ENCODE measurements around the gene DEDD2. TPM values are rescaled to one million over a fixed set of nuclear protein-coding genes. Genes with fewer than 3 reads are reported as not detected.

Gene DEDD2
- total and polyA plus RNA-seq, 10 of the 15 experiments (the other 5 are each of a cell fraction or from before 2014, with no cell fraction given) = 2.5 to 24.7 (median 17.6) TPM

- TF ChIP-seq ZNF687 (IDR thresholded peaks at IDR 0.05) (no peak), ZSCAN29 (IDR thresholded peaks at IDR 0.05) (no peak), SMC3 (IDR thresholded peaks at IDR 0.05; ENCODE audit: borderline replicate concordance, low read length) (no peak), EZH2 (IDR thresholded peaks at IDR 0.05; ENCODE audit: borderline replicate concordance, control insufficient read depth, low read depth, low read length) (no peak), NR2F1 (conservative IDR thresholded peaks at IDR 0.05) (no peak), SREBF1 (IDR thresholded peaks at IDR 0.05; ENCODE audit: low read length) (no peak), ZNF274 (IDR thresholded peaks at IDR 0.05; ENCODE audit: insufficient read depth, insufficient read length) (no peak), PAX5 (IDR thresholded peaks at IDR 0.05; ENCODE audit: borderline replicate concordance, low read depth, low read length) (no peak), SMARCA5 (IDR thresholded peaks at IDR 0.05) (no peak)
Measured at GRCh38 chr19:42150364-42150763, 67.1 kb downstream of the DEDD2 start (continued).

- H3K36me3 ChIP-seq (ENCODE audit: control insufficient read depth in 2 of 2, insufficient read depth in 2 of 2, low read length in 1 of 2) = no peaks in the 10 kb centered on the region
- H3K4me3 ChIP-seq = no peak overlapping the region
- no peak for DNase-seq (ENCODE audit: low read depth, low spot score)
- H2AFZ ChIP-seq (ENCODE audit: control insufficient read depth, low read depth, low read length) = no peak overlapping the region
- no peaks in the 10 kb centered on the region for H3K79me2 ChIP-seq (ENCODE audit: control insufficient read depth, insufficient read depth, low read length)
- peaks cover 0 to 2% of the 10 kb centered on the region in 2 experiments; a peak in 3 of 4 replicates for H3K27me3 ChIP-seq (replicated peaks in 1 of 2; ENCODE audit: control insufficient read depth in 2 of 2, insufficient read depth in 2 of 2, low read length in 1 of 2)
- intact Hi-C loops (cut with micrococcal nuclease; ENCODE audit: unreplicated experiment) = loop anchor here (2.0 kb wide), 1 partner anchor 23 kb away; no protein-coding TSS in a partner anchor
- no peak overlapping the region for H3K9ac ChIP-seq (ENCODE audit: control insufficient read depth, insufficient read depth, low read length)
- SMC1A ChIA-PET (ENCODE audit: uncharacterized antibody, unreplicated experiment) = no interaction called here
- BruUV-seq (replicated peaks) = no TSS peak
- peak; percentile 48 for ATAC-seq
- H3K4me1 ChIP-seq (ENCODE audit: control insufficient read depth, insufficient read depth, low read length) = peaks cover 4% of the 10 kb centered on the region
- H4K20me1 ChIP-seq (ENCODE audit: control insufficient read depth, insufficient read depth) = no peaks in the 10 kb centered on the region; the same call in 1 of the 2 replicates
- H3K27ac ChIP-seq (ENCODE audit: control insufficient read depth, insufficient read depth) = no peak overlapping the region
- in situ Hi-C loops (cut with MboI) = no loop called here
- POLR2A ChIA-PET = no interaction called here
- CTCF ChIA-PET = no interaction called here
- no peak overlapping the region for H3K4me2 ChIP-seq (ENCODE audit: control insufficient read depth, insufficient read depth)
- 18% methylated on average over 5 of the region's 5 CpGs for WGBS (ENCODE audit: insufficient coverage, insufficient replicate concordance, low lambda C conversion rate, missing lambda C conversion rate)
- RAD21 ChIA-PET (ENCODE audit: unreplicated experiment) = no interaction called here
- FAIRE-seq = no peak
- H3K9me3 ChIP-seq (replicated peaks; ENCODE audit: control insufficient read depth, insufficient read depth, low read length) = no peaks in the 10 kb centered on the region
- no peak for TF ChIP-seq CREB1 (IDR thresholded peaks at IDR 0.05; ENCODE audit: low read depth)
- TF ChIP-seq STAT3 (IDR thresholded peaks at IDR 0.05; ENCODE audit: low read depth, low read length) = no peak
- no peak for TF ChIP-seq PML (IDR thresholded peaks at IDR 0.05; ENCODE audit: low read length)
- TF ChIP-seq TCF7 (IDR thresholded peaks at IDR 0.05; ENCODE audit: borderline replicate concordance) = no peak
- TF ChIP-seq CEBPZ (IDR thresholded peaks at IDR 0.05; ENCODE audit: low read depth, low read length) = no peak
- TF ChIP-seq NR2C2 (IDR thresholded peaks at IDR 0.05; ENCODE audit: borderline replicate concordance, control insufficient read depth, insufficient read length, low read depth) = no peak
- no peak for TF ChIP-seq RELA (IDR thresholded peaks at IDR 0.05; ENCODE audit: borderline replicate concordance, partially characterized antibody)
- no peak for TF ChIP-seq WRNIP1 (IDR thresholded peaks at IDR 0.05; ENCODE audit: borderline replicate concordance, low read depth, low read length)
Measured at GRCh38 chr19:42149447-42150202, 67.9 kb downstream of the DEDD2 start.

Data from GM12878 (cell line).